ENCODE results near the gene GPS2.

The GPS2 gene

DNA sequence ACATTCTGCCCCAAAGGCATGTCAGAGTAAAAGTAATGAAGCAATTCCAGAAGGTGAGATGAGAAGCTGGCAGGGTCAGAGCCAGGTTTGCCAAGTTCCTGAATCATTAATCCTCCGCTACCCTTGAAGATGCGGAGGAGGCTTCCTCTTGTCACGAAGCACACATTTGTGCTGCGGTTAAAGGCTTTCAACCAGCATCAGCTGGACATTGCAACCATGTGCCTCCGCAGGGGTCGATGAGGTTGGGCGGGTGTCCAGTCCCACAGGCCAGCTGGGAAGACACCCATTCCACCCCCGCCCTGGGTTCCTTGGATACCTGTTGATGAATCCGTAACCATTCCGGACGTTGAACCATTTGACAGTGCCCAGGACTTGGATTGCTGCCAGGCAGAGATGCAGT is 22.0 kb downstream of the GPS2 start:
- no peak for DNase-seq (ENCODE audit: low read depth)

GRCh38 chr17:7292729-7293128 is 22.4 kb downstream of the GPS2 start:
- DNase-seq (ENCODE audit: low read depth), result no peak

- no peak for DNase-seq (ENCODE audit: low read depth)
Observed at GRCh38 chr17:7292194-7292593, 23.0 kb downstream of the GPS2 start.

- no peak for DNase-seq (ENCODE audit: low read depth)
Observed at GRCh38 chr17:7290685-7291084, 24.5 kb downstream of the GPS2 start.

DNA sequence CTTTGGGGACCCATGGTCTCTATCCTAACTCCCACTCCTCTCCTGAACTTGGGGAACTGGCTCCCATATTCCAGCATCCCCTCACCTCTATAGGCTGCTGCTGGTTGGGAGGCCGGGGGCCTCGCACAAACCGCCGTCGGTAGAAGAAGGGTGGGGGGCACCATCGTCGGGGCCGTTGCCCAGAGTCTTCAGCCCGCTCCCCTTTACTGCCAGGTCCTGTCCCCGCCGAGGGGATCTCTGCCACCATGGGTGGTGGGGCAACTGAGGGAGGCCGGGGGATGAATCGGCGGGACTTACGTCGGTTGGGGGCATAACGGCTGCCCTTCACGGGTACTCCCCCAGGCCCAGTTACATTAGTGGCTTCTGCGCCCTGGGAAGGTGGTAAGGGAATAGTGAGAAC is 25.0 kb downstream of the GPS2 start:
- DNase-seq (ENCODE audit: low read depth), result no peak

DNA sequence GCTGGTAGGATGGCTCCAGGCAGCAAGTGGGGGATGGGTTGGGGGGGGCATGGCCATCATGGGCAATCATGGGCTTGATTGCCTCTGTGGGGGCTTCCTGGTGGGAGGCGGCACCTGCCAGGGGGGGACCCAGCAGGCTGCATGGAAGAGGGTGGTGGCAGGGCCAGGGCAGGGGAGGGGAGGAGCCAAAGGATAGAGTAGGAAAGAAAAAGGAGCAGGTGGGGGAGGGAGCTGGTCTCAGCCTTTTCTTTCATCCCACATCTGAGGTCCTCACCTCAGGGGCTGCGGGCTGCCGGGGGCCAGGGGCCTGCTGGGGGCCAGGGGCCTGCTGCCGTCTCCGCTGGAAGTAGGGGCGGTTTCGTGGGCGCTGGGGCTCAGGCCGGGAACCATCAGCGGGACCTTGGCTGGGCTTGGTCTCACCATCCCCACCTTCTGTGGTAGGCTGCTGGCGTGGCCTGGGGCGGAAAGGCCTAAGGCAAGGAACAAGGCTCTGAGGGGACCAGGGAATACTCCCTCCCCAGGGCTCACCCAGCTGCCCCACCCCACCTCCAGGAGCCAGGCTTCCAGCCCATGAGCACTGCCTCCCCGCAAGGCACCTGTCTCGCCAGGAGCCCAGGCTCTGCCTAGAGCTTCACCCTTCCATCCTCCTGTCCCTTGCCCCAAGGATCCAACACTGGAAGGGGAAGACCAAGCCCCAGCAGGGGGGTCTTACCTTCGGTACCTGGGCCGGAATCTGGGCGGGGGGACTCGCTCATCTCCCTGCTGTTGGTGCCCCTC is 25.7 kb downstream of the GPS2 start:
- DNase-seq (ENCODE audit: low read depth), result no peak

- DNase-seq (ENCODE audit: low read depth), result no peak
Observed at GRCh38 chr17:7285679-7286078, 29.5 kb downstream of the GPS2 start.

GRCh38 chr17:7284911-7285310 is 30.2 kb downstream of the GPS2 start:
- DNase-seq (ENCODE audit: low read depth), result no peak

DNA sequence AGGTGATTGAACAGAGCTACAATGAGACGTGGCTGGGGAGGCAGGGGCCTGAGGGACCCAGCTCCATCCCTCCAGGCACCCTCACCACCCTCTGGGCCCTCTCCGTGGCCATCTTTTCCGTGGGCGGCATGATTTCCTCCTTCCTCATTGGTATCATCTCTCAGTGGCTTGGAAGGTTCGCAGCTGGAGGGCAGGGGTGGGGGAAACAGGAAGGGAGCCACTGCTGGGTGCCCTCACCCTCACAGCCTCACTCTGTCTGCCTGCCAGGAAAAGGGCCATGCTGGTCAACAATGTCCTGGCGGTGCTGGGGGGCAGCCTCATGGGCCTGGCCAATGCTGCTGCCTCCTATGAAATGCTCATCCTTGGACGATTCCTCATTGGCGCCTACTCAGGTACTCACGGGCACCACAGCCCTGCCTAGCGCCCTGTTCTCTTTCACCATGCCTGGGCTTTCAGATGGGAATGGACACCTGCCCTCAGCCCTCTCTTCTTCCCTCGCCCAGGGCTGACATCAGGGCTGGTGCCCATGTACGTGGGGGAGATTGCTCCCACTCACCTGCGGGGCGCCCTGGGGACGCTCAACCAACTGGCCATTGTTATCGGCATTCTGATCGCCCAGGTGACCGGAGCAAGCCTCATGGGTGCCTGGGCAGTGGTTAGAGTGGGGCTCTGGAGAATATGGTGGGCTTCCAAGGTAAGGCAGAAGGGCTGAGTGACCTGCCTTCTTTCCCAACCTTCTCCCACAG is 31.5 kb downstream of the GPS2 start:
- no peak for DNase-seq (ENCODE audit: low read depth)

DNA sequence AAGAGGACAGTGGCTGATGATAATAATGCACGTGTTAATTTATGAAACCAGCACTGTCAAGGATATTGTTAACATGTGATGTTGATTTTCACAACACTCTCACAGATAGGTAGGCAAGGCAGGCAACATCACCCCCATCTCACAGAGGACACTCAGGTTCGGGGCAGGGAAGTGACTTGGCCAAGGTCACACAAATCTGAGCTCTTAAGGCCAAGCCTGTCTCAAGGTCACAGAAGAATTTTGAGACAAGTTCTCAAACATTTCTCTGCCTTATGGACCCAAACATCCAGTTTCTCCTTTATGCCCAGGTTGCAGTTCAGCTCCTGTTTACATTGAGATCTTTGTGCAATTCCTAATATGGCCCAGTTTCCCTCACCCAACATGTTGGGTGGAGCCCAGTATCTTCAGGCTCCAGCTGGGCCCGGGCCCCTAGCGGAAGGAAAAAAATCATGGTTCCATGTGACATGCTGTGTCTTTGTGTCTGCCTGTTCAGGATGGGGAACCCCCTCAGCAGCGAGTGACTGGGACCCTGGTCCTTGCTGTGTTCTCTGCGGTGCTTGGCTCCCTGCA is 32.3 kb downstream of the GPS2 start:
- no peak for DNase-seq (ENCODE audit: low read depth)

GRCh38 chr17:7281953-7282751 is 33.0 kb downstream of the GPS2 start:
- no peak for DNase-seq (ENCODE audit: low read depth)

GRCh38 chr17:7281074-7281952 is 33.8 kb downstream of the GPS2 start, which contains the start of gene SLC2A4:
SLC2A4 (plus strand) TSS chr17:7281718; CDS start chr17:7281935, 217 bp downstream.
- DNase-seq (ENCODE audit: low read depth), result peak; percentile 90

GRCh38 chr17:7280519-7281073 is 34.6 kb downstream of the GPS2 start:
- peak; percentile 83 for DNase-seq (ENCODE audit: low read depth)

- DNase-seq (ENCODE audit: low read depth), result no peak
Observed at GRCh38 chr17:7279448-7279847, 35.7 kb downstream of the GPS2 start.

- no peak for DNase-seq (ENCODE audit: low read depth)
Observed at GRCh38 chr17:7266784-7267183, 48.4 kb downstream of the GPS2 start.

DNA sequence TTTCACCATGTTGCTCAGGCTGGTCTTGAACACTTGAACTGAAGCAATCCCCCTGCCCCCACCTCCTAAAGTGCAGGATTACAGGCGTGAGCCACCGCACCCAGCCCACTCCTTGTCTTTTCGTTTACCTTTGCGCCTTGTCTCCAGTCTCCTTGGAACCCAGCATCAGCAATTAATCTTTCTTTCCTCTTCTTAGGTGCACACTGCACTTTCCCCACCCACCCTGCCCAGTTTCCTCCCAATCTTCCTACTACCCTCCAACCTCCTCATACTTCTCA is 51.4 kb downstream of the GPS2 start:
- DNase-seq (ENCODE audit: low read depth), result no peak

GRCh38 chr17:7262935-7263800 is 52.0 kb downstream of the GPS2 start:
- DNase-seq (ENCODE audit: low read depth), result no peak

Data from activated T-cell treated with anti-CD3 and anti-CD28 coated beads for 48 hours (primary cell).